ENCODE results near the gene RCOR3. TPM values are rescaled to one million over a fixed set of nuclear protein-coding genes. Genes with fewer than 3 reads are reported as not detected.
A peak's percentile ranks its signal among the peaks of the same experiment; 100 is the strongest.

Gene RCOR3
- total RNA-seq (28.7 and 35.2 TPM in 2 replicates), polyA plus RNA-seq (36.6 and 42.8 TPM in 2 replicates)

DNA sequence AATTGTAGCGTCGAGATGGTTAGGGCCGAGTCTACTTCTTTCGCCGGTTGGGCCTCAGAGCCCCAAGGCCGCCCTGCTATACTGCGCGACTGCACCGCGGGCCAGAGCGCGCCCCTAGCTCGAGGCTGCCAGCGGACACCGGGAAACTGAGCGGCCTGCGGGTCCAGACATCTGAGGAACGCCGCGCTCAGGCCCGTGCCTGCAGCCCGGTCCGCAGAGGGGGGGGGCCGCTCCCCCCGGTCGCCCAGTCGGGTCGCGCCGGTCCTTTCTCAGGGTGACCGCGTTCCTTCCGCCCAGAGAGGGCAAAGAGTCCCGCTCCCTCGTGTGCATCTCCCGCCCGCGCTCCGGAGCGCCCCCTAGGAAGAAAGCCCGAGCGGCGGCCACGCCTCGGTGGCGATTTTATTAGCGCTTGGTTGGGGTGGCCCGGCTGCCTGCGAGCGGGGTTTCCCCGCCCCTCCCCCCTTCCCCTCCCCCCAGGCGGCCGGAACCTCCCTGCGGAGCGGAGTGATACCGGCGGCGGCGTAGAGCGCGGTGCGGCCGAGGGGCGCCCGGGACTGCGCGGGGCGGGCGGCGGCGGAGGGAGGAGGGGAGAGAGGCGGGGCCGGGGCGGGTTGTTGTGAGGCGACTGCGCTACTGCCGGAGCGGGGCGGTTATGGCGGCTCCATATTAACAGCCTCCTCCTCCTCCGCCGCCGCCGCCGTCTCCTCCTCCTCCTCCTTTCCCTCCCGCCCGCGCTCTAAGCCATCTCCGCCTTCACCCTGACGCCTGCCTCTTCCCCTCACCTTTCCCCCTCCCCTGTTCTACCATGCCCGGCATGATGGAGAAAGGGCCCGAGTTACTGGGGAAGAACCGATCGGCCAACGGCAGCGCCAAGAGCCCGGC lies at the start of gene RCOR3:
RCOR3 (plus strand) TSS at position 611 of the 882 bp plus-strand sequence; CDS start at position 806, 195 bp downstream.
- Histone ChIP-seq H3K27me3 (no peaks in the 10 kb centered on the region), H3K27ac (peak within 1 kb of the TSS; percentile 97), H3K4me1 (ENCODE audit: low read depth) (peaks cover 20% of the 10 kb centered on the region), H3K9me3 (ENCODE audit: low read depth) (no peaks in the 10 kb centered on the region), H3K36me3 (no peaks in the 10 kb centered on the region), H3K4me3 (peak within 1 kb of the TSS; percentile 94)
- DNase-seq (ENCODE audit: low read depth in 1 of 2, low spot score in 1 of 2), result peak; percentile 96 to 97
- TF ChIP-seq, protein P1, sequence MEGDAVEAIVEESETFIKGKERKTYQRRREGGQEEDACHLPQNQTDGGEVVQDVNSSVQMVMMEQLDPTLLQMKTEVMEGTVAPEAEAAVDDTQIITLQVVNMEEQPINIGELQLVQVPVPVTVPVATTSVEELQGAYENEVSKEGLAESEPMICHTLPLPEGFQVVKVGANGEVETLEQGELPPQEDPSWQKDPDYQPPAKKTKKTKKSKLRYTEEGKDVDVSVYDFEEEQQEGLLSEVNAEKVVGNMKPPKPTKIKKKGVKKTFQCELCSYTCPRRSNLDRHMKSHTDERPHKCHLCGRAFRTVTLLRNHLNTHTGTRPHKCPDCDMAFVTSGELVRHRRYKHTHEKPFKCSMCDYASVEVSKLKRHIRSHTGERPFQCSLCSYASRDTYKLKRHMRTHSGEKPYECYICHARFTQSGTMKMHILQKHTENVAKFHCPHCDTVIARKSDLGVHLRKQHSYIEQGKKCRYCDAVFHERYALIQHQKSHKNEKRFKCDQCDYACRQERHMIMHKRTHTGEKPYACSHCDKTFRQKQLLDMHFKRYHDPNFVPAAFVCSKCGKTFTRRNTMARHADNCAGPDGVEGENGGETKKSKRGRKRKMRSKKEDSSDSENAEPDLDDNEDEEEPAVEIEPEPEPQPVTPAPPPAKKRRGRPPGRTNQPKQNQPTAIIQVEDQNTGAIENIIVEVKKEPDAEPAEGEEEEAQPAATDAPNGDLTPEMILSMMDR (IDR thresholded peaks at IDR 0.05; ENCODE audit: low read depth, low read length), result peak; percentile 59

DNA sequence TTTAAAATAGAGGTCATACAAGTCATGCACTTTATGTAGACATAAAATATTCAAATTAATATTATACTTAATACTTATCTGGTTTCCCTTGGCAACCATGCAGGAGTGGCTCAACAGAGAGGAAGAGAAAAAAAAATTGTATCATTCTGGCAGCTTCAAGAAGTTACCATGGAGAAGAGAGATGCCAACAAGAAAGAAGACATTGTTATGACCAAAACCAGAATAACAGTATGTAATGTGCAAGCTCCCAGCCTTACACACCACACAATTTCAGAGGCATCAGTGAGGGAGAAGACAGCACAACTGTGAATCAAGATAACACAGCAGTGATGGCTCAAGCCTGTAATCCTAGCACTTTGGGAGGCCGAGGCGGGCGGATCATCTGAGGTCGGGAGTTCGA lies 49.1 kb upstream of the RCOR3 start:
- Histone ChIP-seq H3K27me3 (no peaks in the 10 kb centered on the region), H3K4me3 (no peak overlapping the region), H3K4me1 (ENCODE audit: low read depth) (no peaks in the 10 kb centered on the region), H3K9me3 (ENCODE audit: low read depth) (no peaks in the 10 kb centered on the region), H3K36me3 (no peaks in the 10 kb centered on the region), H3K27ac (no peak overlapping the region)
- TF ChIP-seq, protein P1 (IDR thresholded peaks at IDR 0.05; ENCODE audit: low read depth, low read length), result no peak
- peak in 1 of 2 donors; percentile 68 for DNase-seq (ENCODE audit: low read depth in 1 of 2, low spot score in 1 of 2)

DNA sequence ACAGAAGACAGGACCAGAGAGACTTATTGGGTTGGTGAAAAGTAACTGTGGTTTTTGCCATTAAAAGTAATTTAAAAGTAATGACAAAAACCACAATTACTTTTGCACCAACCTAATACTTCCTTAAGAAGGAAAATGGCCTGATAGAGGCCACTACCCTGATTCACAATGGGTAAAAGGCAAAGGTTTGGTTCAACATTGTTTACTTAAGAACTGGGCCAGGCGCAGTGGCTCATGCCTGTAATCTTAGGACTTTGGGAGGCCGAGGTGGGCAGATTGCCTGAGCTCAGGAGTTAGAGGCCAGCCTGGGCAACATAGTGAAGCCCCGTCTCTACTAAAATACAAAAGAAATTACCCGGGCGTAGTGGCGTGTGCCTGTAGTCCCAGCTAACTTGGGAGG lies 48.2 kb upstream of the RCOR3 start:
- H3K27me3 ChIP-seq, result no peaks in the 10 kb centered on the region
- H3K4me3 ChIP-seq, result no peak overlapping the region
- H3K27ac ChIP-seq, result no peak overlapping the region
- no peaks in the 10 kb centered on the region for H3K36me3 ChIP-seq
- no peaks in the 10 kb centered on the region for H3K4me1 ChIP-seq (ENCODE audit: low read depth)
- no peaks in the 10 kb centered on the region for H3K9me3 ChIP-seq (ENCODE audit: low read depth)
- TF ChIP-seq, protein P1 (IDR thresholded peaks at IDR 0.05; ENCODE audit: low read depth, low read length), result no peak
- no peak for DNase-seq (ENCODE audit: low read depth in 1 of 2, low spot score in 1 of 2)

DNA sequence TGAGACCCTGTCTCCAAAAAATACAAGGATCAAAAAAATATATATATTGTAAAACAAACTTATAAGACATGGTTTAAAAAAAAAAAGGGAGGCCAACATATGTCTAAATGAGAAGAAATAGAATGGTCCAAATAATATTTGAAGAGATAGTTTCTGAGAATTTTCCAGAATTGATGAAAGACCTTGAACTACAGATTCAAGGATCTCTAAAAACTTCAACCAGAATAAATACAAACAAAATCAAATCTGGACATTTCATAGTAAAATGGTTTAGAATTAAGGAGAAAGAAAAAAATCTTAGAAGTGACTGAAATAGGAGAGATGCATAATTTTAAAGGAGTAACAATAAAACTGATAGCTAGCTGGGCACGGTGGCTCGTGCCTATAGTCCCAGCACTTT lies 45.5 kb upstream of the RCOR3 start:
- Histone ChIP-seq H3K9me3 (ENCODE audit: low read depth) (no peaks in the 10 kb centered on the region), H3K36me3 (no peaks in the 10 kb centered on the region), H3K27me3 (no peaks in the 10 kb centered on the region), H3K4me1 (ENCODE audit: low read depth) (no peaks in the 10 kb centered on the region), H3K4me3 (no peak overlapping the region), H3K27ac (no peak overlapping the region)
- TF ChIP-seq, protein P1 (IDR thresholded peaks at IDR 0.05; ENCODE audit: low read depth, low read length), result no peak
- no peak for DNase-seq (ENCODE audit: low read depth in 1 of 2, low spot score in 1 of 2)

DNA sequence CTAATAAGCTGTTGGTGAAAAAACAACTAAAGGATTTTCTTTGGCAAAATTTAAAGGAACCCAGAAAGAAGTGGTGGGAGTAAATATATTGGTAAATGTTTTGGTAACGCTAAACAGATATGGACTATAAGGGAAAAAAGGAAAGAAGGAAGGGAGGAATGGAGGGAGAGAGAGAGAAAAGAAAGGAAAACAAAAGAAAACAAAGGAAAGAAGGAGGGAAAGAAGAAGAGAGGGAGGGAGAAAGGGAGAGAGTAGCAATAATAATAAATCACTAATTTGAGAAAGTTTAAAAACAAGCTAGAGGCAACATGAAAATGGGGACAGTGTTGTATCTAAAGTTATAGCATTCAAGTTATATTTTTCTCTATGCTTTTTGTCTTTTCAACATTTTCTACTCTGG lies 43.6 kb upstream of the RCOR3 start:
- DNase-seq (ENCODE audit: low read depth in 1 of 2, low spot score in 1 of 2), result no peak
- Histone ChIP-seq H3K36me3 (no peaks in the 10 kb centered on the region), H3K4me3 (no peak overlapping the region), H3K27me3 (no peaks in the 10 kb centered on the region), H3K27ac (no peak overlapping the region), H3K4me1 (ENCODE audit: low read depth) (no peaks in the 10 kb centered on the region), H3K9me3 (ENCODE audit: low read depth) (no peaks in the 10 kb centered on the region)
- TF ChIP-seq, protein P1 (IDR thresholded peaks at IDR 0.05; ENCODE audit: low read depth, low read length), result no peak
